WTC11 (cell line): Measurements from ENCODE around the gene WDR82.

Source experiments
- ARID4B ChIP-seq: sonication (generic); formaldehyde crosslinking; IDR thresholded peaks from 2 replicates; pipeline ENCODE4 v1.8.0; 2023; ENCODE audit warnings: missing genetic modification reagents, mild to moderate bottlenecking, borderline replicate concordance
- CREB1 ChIP-seq: sonication (generic); formaldehyde crosslinking; IDR thresholded peaks from 2 replicates; pipeline ENCODE4 v1.8.0; 2023; ENCODE audit warnings: mild to moderate bottlenecking, missing genetic modification reagents
- CTCF ChIP-seq: fragments of 200-600 bp; IDR thresholded peaks from 2 replicates; pipeline ENCODE4 v1.8.0; 2022; ENCODE audit warnings: antibody characterized with exemption
- E2F1 ChIP-seq: sonication (generic); formaldehyde crosslinking; IDR thresholded peaks from 2 replicates; pipeline ENCODE4 v1.8.0; 2022; ENCODE audit warnings: mild to moderate bottlenecking, missing genetic modification reagents
- ELF4 ChIP-seq: sonication (generic); formaldehyde crosslinking; IDR thresholded peaks from 2 replicates; pipeline ENCODE4 v1.8.1; 2022; ENCODE audit warnings: low read depth, mild to moderate bottlenecking, moderate library complexity, missing genetic modification reagents
- FOXJ3 ChIP-seq: sonication (generic); formaldehyde crosslinking; IDR thresholded peaks from 2 replicates; pipeline ENCODE4 v1.9.0; 2021; ENCODE audit warnings: missing genetic modification reagents, mild to moderate bottlenecking, borderline replicate concordance
- HMGA2 ChIP-seq: fragments of 250-450 bp; sonication (Bioruptor Pico); IDR thresholded peaks from 2 replicates; pipeline ENCODE4 v1.4.0; 2021; ENCODE audit warnings: mild to moderate bottlenecking, moderate library complexity
- JUN ChIP-seq: sonication (generic); formaldehyde crosslinking; IDR thresholded peaks from 2 replicates; pipeline ENCODE4 v1.8.0; 2023; ENCODE audit warnings: mild to moderate bottlenecking, missing genetic modification reagents
- NR1H2 ChIP-seq: sonication (generic); formaldehyde crosslinking; IDR thresholded peaks from 2 replicates; pipeline ENCODE4 v1.9.0; 2021; ENCODE audit warnings: mild to moderate bottlenecking, moderate library complexity, missing genetic modification reagents
- NR2C2 ChIP-seq: sonication (generic); formaldehyde crosslinking; IDR thresholded peaks from 2 replicates; pipeline ENCODE4 v1.8.0; 2022; ENCODE audit warnings: mild to moderate bottlenecking, missing genetic modification reagents
- RELA ChIP-seq: sonication (generic); formaldehyde crosslinking; IDR thresholded peaks from 2 replicates; pipeline ENCODE4 v1.8.1; 2022; ENCODE audit warnings: missing genetic modification reagents, mild to moderate bottlenecking, borderline replicate concordance
- SP1 ChIP-seq: sonication (generic); formaldehyde crosslinking; conservative IDR thresholded peaks from 2 replicates; pipeline ENCODE4 v1.8.1; 2022; ENCODE audit warnings: missing genetic modification reagents
- ZBTB21 ChIP-seq: sonication (generic); formaldehyde crosslinking; IDR thresholded peaks from 2 replicates; pipeline ENCODE4 v1.8.1; 2023; ENCODE audit warnings: mild to moderate bottlenecking, missing genetic modification reagents, borderline replicate concordance
- ZNF281 ChIP-seq: sonication (generic); formaldehyde crosslinking; IDR thresholded peaks from 2 replicates; pipeline ENCODE4 v1.8.0; 2023; ENCODE audit warnings: mild to moderate bottlenecking, missing genetic modification reagents

- TF ChIP-seq RELA (CRISPR knock-in tag) (no peak), CTCF (no peak), ELF4 (no peak), SP1 (no peak), NR2C2 (no peak), JUN (CRISPR knock-in tag) (no peak), ZNF281 (CRISPR knock-in tag) (no peak), ARID4B (CRISPR knock-in tag) (no peak), HMGA2 (no peak), ZBTB21 (CRISPR knock-in tag) (no peak), NR1H2 (no peak), E2F1 (CRISPR knock-in tag) (no peak), FOXJ3 (CRISPR knock-in tag) (no peak), CREB1 (CRISPR knock-in tag) (no peak)
Measured at GRCh38 chr3:52257911-52258310, 20.5 kb downstream of the WDR82 start.
